Activated gamma-delta T cell treated with Interleukin-2 at 50 U/mL for 16 hours (primary cell): ENCODE results near the gene PSMD11.
A peak's percentile ranks its signal among the peaks of the same experiment; 100 is the strongest.

Experiments used
- DNase-seq: peaks from one replicate; pipeline ENCODE4 v3.0.0-alpha.2; 2020

Gene PSMD11

GRCh38 chr17:32470405-32471167 lies 26.3 kb downstream of the PSMD11 start:
- no peak for DNase-seq

- DNase-seq, result no peak
These were observed 27.3 kb downstream of the PSMD11 start for GRCh38 chr17:32471652-32472051.

GRCh38 chr17:32475258-32475657 lies 30.9 kb downstream of the PSMD11 start:
- no peak for DNase-seq

GRCh38 chr17:32477220-32477619 lies 32.9 kb downstream of the PSMD11 start:
- DNase-seq, result no peak

- no peak for DNase-seq
These were observed 34.8 kb downstream of the PSMD11 start for GRCh38 chr17:32479074-32479617.

- no peak for DNase-seq
These were observed 36.9 kb downstream of the PSMD11 start for GRCh38 chr17:32481193-32481592.

- no peak for DNase-seq
These were observed 38.4 kb downstream of the PSMD11 start for GRCh38 chr17:32482568-32483320.

GRCh38 chr17:32483451-32484019 lies 39.2 kb downstream of the PSMD11 start:
- DNase-seq, result no peak

- no peak for DNase-seq
These were observed 39.7 kb downstream of the PSMD11 start for GRCh38 chr17:32484041-32484461.

GRCh38 chr17:32484628-32485027 lies 40.3 kb downstream of the PSMD11 start:
- no peak for DNase-seq

GRCh38 chr17:32485261-32486110 lies 41.2 kb downstream of the PSMD11 start:
- DNase-seq, result no peak

GRCh38 chr17:32486111-32486700 lies 41.9 kb downstream of the PSMD11 start:
- DNase-seq, result peak; percentile 59

- DNase-seq, result peak; percentile 64
These were observed 42.6 kb downstream of the PSMD11 start, which contains the start of gene CDK5R1 for GRCh38 chr17:32486701-32487472. Gene CDK5R1 (plus strand): TSS chr17:32486993. CDS start chr17:32487621, 628 bp downstream.

GRCh38 chr17:32487473-32488176 lies 43.3 kb downstream of the PSMD11 start:
- no peak for DNase-seq

GRCh38 chr17:32488177-32488542 lies 43.9 kb downstream of the PSMD11 start:
- no peak for DNase-seq

- DNase-seq, result no peak
These were observed 44.4 kb downstream of the PSMD11 start for GRCh38 chr17:32488604-32489180.

GRCh38 chr17:32489320-32490100 lies 45.2 kb downstream of the PSMD11 start:
- DNase-seq, result no peak

GRCh38 chr17:32490101-32490482 lies 45.8 kb downstream of the PSMD11 start:
- DNase-seq, result no peak
